ENCODE measurements around the gene B3GNT3.
A peak's percentile ranks its signal among the peaks of the same experiment; 100 is the strongest.

B3GNT3 gene

GRCh38 chr19:17834350-17835181 is 39.6 kb downstream of the B3GNT3 start:
- no peak for DNase-seq (ENCODE audit: low spot score)

DNA sequence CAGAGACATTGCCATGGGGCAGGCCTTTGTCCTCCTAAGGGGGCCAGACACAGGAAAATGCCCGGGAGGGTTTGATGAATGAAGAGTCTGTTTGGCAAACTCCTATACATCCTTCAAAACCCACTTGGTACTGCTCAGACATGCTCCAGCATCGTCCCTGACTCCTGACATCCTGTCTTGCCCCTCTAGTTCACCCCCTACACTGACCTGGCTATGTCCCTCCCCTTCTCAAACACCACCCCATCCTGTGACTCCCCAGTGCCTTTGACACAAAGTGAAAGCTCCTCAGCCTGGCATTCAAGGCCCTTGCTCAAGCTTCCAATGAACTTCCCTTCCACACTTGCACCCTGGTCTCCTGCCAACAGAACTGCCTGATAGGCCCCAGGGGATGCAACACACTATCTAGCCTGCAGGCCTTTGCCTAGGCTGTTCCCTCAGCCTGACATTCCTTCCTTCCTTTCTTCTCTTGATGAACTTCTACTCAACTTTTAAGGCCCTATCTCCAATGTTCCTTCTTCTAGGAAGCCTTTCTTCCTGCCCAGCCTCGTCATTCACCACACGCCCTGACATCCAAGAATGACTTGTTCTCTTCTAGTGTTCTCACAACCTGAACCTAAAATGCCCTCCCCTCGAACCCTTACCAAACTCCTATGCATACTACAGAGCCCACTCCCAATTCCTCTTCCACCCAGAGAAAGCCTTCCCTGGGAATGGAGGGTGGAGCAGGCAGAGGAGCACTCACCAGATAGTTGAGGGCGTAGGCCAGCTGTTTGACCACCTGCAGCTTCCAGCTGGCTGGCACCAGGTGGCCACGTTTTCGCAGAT is 40.5 kb downstream of the B3GNT3 start:
- no peak for DNase-seq (ENCODE audit: low spot score)

DNA sequence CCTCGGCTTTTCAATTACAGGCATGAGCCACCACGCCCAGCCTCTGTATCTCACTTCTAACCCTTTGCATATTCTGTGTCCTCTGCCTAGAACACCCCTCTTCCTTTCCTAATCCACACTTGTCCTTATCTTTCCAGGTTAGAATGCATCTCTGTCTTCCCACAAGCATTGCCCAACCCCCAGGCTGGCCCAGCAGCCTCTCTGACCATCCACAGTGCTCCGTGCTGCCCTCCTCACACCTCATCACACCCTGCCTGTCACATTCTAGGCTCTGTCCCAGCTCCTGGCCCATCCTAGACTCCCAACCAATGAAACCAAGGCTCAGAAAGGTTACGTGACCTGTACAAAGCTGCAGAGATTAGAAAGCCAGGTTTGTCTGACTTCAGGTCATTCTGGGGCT is 41.6 kb downstream of the B3GNT3 start:
- no peak for DNase-seq (ENCODE audit: low spot score)

DNA sequence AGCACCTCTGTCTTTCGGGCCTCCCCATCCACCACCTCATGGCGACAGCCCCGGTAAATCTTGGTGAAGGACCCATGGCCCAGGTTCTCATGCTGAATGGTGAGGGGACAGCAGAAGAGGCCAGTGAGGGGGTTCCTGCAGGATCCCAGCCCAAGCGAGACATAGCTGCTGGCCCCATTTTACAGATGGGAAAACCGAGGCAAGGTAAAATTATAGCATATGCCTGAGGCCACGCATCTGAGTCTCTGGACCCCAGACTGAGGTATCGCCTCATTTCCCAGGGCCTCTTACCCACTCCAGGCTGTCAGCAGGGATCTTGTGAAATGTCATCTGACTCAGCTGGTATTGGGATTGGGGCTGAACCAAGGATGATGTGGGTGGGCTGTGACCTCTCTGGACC is 43.0 kb downstream of the B3GNT3 start:
- DNase-seq (ENCODE audit: low spot score) = no peak

GRCh38 chr19:17840019-17840418 is 45.1 kb downstream of the B3GNT3 start:
- DNase-seq (ENCODE audit: low spot score) = no peak

- no peak for DNase-seq (ENCODE audit: low spot score)
These were observed 46.5 kb downstream of the B3GNT3 start for GRCh38 chr19:17841371-17841809.

- peak; percentile 71 for DNase-seq (ENCODE audit: low spot score)
These were observed 47.1 kb downstream of the B3GNT3 start for GRCh38 chr19:17841810-17842662.

- no peak for DNase-seq (ENCODE audit: low spot score)
These were observed 47.8 kb downstream of the B3GNT3 start for GRCh38 chr19:17842663-17843291.

DNA sequence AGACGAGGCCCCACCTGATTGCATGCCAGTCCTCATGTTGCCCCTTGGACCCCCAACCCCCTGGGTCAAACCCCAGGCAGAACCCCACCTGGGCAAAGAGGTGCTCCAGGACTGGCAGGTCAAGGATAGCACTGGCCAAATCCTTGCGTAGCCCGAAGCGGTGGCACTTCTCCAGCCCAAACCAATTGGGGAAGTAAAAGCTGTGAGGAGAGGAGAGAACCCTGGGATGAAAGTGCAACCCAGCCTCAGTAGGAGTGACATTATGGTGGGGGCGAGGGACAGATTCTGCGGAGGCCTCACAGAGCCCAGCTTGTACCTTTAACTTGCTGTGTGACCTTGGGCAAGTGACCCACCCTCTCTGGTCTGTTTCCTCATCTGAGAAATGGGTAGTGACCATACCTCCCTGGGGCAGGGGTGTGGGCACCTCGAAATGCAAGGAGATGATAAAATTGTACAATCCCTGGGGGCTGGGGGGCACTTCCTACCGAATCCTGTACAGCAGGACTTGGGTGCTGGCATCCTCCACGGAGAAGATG is 48.4 kb downstream of the B3GNT3 start:
- DNase-seq (ENCODE audit: low spot score) = no peak

- no peak for DNase-seq (ENCODE audit: low spot score)
These were observed 49.1 kb downstream of the B3GNT3 start for GRCh38 chr19:17843908-17844490.

- DNase-seq (ENCODE audit: low spot score) = no peak
These were observed 51.2 kb downstream of the B3GNT3 start for GRCh38 chr19:17846146-17846545.

- DNase-seq (ENCODE audit: low spot score) = peak; percentile 56
These were observed 52.8 kb downstream of the B3GNT3 start, which contains the start of gene JAK3 for GRCh38 chr19:17847538-17848366. JAK3 (minus strand) TSS chr19:17847982; CDS start chr19:17844417, 3,565 bp downstream.

GRCh38 chr19:17848595-17849292 is 53.8 kb downstream of the B3GNT3 start:
- DNase-seq (ENCODE audit: low spot score) = no peak

DNA sequence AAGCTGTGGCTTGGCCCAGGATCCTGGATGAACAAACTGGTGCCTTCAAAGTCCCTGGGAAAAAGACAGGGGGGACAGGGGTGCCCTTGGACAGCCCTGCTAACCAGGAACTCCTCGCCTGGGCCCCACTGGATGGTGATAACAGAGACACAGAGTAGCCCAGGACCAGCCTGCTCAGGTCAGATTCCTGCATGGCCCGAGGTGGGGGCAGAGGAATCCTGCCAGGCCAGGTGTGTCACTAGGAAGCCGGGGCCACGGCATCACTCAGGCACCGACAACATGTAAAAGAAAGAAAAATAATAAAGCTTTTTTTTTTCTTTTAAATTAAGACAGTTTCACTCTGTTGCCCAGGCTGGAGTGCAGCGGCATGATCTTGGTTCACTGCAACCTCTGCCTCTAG is 59.1 kb downstream of the B3GNT3 start:
- no peak for DNase-seq (ENCODE audit: low spot score)

GRCh38 chr19:17855280-17856152 is 60.6 kb downstream of the B3GNT3 start:
- DNase-seq (ENCODE audit: low spot score) = peak; percentile 88

DNA sequence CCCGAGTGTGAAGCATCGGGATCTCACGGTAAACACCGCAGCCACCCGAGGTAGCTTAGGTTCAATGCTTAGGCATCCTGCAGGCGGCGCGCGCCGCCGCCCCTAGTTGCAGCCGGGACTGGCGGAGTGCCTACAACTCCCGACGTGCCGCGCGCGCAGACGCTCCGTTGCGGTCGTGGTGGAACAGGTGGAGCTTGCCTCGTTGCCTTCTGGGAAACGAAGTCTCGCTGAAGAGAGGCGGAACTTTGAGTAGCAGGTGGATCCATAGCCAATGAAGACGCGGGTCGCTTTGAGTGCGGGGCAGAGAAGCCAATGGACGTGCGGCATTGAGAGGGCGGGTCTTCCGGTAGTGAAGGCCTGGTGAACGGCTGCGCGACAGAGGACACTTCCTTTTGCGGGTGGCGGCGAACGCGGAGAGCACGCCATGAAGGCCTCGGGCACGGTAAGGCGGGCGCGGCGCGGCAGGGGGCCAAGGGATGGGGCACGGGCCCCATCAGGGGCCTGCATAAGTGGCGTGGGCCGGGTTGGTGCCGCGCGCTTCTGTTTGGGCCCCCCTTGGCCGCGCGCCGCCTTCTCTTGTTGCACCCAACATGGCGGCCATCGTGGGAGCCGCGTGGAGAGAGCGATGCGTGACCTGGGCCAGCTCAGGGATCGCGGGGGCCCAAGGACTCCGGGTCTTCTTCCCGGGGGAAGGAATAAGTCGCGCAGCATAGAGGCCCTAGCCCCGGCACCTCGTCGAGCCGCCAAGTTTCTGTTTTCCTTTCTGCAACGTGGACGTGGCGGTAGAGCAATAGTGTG is 64.8 kb downstream of the B3GNT3 start, which contains the start of gene RPL18A:
Gene RPL18A (plus strand): TSS at position 378 of the 798 bp plus-strand sequence. CDS start 47 bp downstream, at position 425.
- peak; percentile 100 for DNase-seq (ENCODE audit: low spot score)

DNA sequence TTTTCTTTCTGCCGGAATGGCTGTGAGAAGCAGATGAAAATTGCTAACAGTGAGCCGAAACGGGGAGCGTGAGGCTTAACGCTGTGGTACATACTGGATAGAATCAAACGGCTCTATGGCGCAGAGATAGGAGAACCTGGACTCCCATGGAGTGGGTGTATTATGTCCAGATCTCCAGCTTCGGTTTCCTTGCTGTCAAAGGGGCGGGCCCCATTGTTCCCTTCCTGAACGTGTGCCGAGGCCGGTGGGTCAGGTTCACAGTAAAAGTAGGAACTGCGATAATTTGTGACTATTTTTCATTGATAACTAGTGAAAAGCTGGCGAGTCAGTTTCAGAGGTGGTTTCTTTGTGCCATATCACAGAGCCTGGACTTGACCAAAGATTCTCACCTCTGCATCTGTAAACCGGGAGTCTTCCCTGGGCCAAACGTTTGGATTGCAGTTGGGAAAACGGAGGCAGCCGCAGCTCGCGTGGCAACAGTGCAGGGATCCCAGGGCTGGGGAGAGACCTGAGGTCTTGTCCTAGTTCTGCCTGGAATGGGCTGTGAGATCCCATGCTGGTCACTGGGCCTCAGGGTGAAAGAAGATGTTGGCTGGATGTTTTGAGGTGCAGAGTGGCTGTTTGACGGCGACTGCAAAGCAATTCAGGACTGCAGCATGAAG is 65.5 kb downstream of the B3GNT3 start:
- DNase-seq (ENCODE audit: low spot score) = no peak

All from Ammon's horn (tissue), 1 donor.